Measurements from ENCODE around the gene KDR. TPM values are rescaled to one million over a fixed set of nuclear protein-coding genes. Genes with fewer than 3 reads are reported as not detected.

KDR gene
- total RNA-seq, 1 experiment from 2014 or later, result 0.09 TPM

GRCh38 chr4:55107054-55107453 lies 18.3 kb downstream of the KDR start:
- no peak overlapping the region for H3K27ac Mint-ChIP-seq (ENCODE audit: unreplicated experiment)
- no peaks in the 10 kb centered on the region for H3K27me3 Mint-ChIP-seq (ENCODE audit: unreplicated experiment)
- intact Hi-C loops (cut with micrococcal nuclease; ENCODE audit: unreplicated experiment), result no loop called here
- no peak for DNase-seq
- H3K36me3 Mint-ChIP-seq (ENCODE audit: insufficient read depth, unreplicated experiment), result no peaks in the 10 kb centered on the region
- H3K9me3 Mint-ChIP-seq (ENCODE audit: low read depth, unreplicated experiment), result no peaks in the 10 kb centered on the region
- CTCF ChIA-PET, result no interaction called here
- no TSS peak for BruUV-seq (replicated peaks)
- H3K4me1 Mint-ChIP-seq (ENCODE audit: low read depth, unreplicated experiment), result no peaks in the 10 kb centered on the region
- H3K4me3 Mint-ChIP-seq (ENCODE audit: low read depth, unreplicated experiment), result no peak overlapping the region
- no peak for TF ChIP-seq CTCF (IDR thresholded peaks at IDR 0.05; ENCODE audit: unreplicated experiment)

- CTCF ChIA-PET, result no interaction called here
- Mint-ChIP-seq H3K27ac (ENCODE audit: unreplicated experiment) (no peak overlapping the region), H3K27me3 (ENCODE audit: unreplicated experiment) (no peaks in the 10 kb centered on the region), H3K4me3 (ENCODE audit: low read depth, unreplicated experiment) (no peak overlapping the region), H3K9me3 (ENCODE audit: low read depth, unreplicated experiment) (no peaks in the 10 kb centered on the region), H3K4me1 (ENCODE audit: low read depth, unreplicated experiment) (no peaks in the 10 kb centered on the region), H3K36me3 (ENCODE audit: insufficient read depth, unreplicated experiment) (no peaks in the 10 kb centered on the region)
- no TSS peak for BruUV-seq (replicated peaks)
- TF ChIP-seq CTCF (IDR thresholded peaks at IDR 0.05; ENCODE audit: unreplicated experiment), result no peak
- intact Hi-C loops (cut with micrococcal nuclease; ENCODE audit: unreplicated experiment), result no loop called here
- DNase-seq, result no peak
Observed at GRCh38 chr4:55103224-55103623, 22.2 kb downstream of the KDR start.

- Mint-ChIP-seq H3K36me3 (ENCODE audit: insufficient read depth, unreplicated experiment) (no peaks in the 10 kb centered on the region), H3K9me3 (ENCODE audit: low read depth, unreplicated experiment) (no peaks in the 10 kb centered on the region), H3K4me3 (ENCODE audit: low read depth, unreplicated experiment) (no peak overlapping the region), H3K27me3 (ENCODE audit: unreplicated experiment) (no peaks in the 10 kb centered on the region), H3K4me1 (ENCODE audit: low read depth, unreplicated experiment) (no peaks in the 10 kb centered on the region), H3K27ac (ENCODE audit: unreplicated experiment) (no peak overlapping the region)
- CTCF ChIA-PET, result no interaction called here
- TF ChIP-seq CTCF (IDR thresholded peaks at IDR 0.05; ENCODE audit: unreplicated experiment), result no peak
- no TSS peak for BruUV-seq (replicated peaks)
- intact Hi-C loops (cut with micrococcal nuclease; ENCODE audit: unreplicated experiment), result no loop called here
- no peak for DNase-seq
Observed at GRCh38 chr4:55099816-55100215, 25.6 kb downstream of the KDR start.

- CTCF ChIA-PET, result no interaction called here
- no peaks in the 10 kb centered on the region for H3K4me1 Mint-ChIP-seq (ENCODE audit: low read depth, unreplicated experiment)
- DNase-seq, result no peak
Observed at GRCh38 chr4:55098456-55099204, 26.8 kb downstream of the KDR start.

More at GRCh38 chr4:55098456-55099204, 26.8 kb downstream of the KDR start:
- Mint-ChIP-seq H3K27ac (ENCODE audit: unreplicated experiment) (no peak overlapping the region), H3K9me3 (ENCODE audit: low read depth, unreplicated experiment) (no peaks in the 10 kb centered on the region), H3K27me3 (ENCODE audit: unreplicated experiment) (no peaks in the 10 kb centered on the region), H3K4me3 (ENCODE audit: low read depth, unreplicated experiment) (no peak overlapping the region), H3K36me3 (ENCODE audit: insufficient read depth, unreplicated experiment) (no peaks in the 10 kb centered on the region)
- no TSS peak for BruUV-seq (replicated peaks)
- intact Hi-C loops (cut with micrococcal nuclease; ENCODE audit: unreplicated experiment), result no loop called here
- no peak for TF ChIP-seq CTCF (IDR thresholded peaks at IDR 0.05; ENCODE audit: unreplicated experiment)
